C4-2B (cell line): ENCODE data around the gene C20orf144.

ENCODE experiments used
- ZFX ChIP-seq: fragments of 450-650 bp; IDR thresholded peaks from 2 replicates; pipeline ENCODE4 v1.6.1; 2017
- TF ChIP-seq, protein P1 (sequence below): fragments of 450-650 bp; conservative IDR thresholded peaks from 2 replicates; pipeline ENCODE4 v1.5.1; 2017; ENCODE audit warnings: mild to moderate bottlenecking

DNA sequence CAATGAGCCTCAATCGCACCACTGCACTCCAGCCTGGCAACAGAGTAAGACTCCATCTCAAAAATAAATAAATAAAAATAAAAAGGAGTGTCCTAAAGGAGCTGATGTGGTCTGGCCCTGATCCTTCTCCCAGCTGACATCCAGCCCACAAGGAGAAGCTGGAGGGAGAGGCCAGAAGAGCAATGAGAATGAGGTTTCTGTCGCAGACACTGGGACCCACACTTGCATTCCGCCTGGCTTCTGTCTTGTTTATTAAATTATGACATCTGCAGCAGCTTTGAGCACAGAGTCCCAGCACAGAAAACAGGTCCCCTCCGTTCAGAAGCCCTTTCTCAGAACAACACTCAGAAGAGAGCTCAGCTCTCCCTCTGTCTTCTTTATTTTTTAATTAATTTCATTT is 34.3 kb downstream of the C20orf144 start:
- TF ChIP-seq, protein P1, sequence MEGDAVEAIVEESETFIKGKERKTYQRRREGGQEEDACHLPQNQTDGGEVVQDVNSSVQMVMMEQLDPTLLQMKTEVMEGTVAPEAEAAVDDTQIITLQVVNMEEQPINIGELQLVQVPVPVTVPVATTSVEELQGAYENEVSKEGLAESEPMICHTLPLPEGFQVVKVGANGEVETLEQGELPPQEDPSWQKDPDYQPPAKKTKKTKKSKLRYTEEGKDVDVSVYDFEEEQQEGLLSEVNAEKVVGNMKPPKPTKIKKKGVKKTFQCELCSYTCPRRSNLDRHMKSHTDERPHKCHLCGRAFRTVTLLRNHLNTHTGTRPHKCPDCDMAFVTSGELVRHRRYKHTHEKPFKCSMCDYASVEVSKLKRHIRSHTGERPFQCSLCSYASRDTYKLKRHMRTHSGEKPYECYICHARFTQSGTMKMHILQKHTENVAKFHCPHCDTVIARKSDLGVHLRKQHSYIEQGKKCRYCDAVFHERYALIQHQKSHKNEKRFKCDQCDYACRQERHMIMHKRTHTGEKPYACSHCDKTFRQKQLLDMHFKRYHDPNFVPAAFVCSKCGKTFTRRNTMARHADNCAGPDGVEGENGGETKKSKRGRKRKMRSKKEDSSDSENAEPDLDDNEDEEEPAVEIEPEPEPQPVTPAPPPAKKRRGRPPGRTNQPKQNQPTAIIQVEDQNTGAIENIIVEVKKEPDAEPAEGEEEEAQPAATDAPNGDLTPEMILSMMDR: no peak
- TF ChIP-seq ZFX: no peak
